ENCODE data around the gene FXYD6. TPM values are rescaled to one million over a fixed set of nuclear protein-coding genes. Genes with fewer than 3 reads are reported as not detected.

FXYD6 gene
- total and polyA plus RNA-seq, 7 experiments from 2014 or later: 0.10 to 5.4 (median 0.98) TPM; not detected in 4

GRCh38 chr11:117816846-117817367, 59.6 kb downstream of the FXYD6 start:
- peak overlapping the region in 4 of 10 donors; percentile 37 to 83 (median 56) for H3K4me3 Mint-ChIP-seq
- no peak overlapping the region for H3K4me3 ChIP-seq (ENCODE audit: low read length)
- ChIA-PET CTCF (interaction anchor here (0.5 to 7.5 kb wide), 11 partner anchors 11 to 1330 kb away, joined by 3 to 189 read pairs (median 8); no protein-coding TSS in a partner anchor), POLR2A (interaction anchor here (0.6 to 3.4 kb wide), 5 partner anchors 9 to 255 kb away, joined by 3 to 25 read pairs (median 4); no protein-coding TSS in a partner anchor)
- no peaks in the 10 kb centered on the region for H3K9me3 Mint-ChIP-seq
- peaks cover 39 to 50% of the 10 kb centered on the region in 2 donors for H3K4me1 ChIP-seq (ENCODE audit: control insufficient read depth in 2 of 2, insufficient read depth in 2 of 2, low read length in 2 of 2)
- peaks cover 31 to 58% (median 46%) of the 10 kb centered on the region in 7 donors for H3K4me1 Mint-ChIP-seq
- ATAC-seq (no peak), DNase-seq (no peak)
- no peaks in the 10 kb centered on the region for H3K36me3 ChIP-seq (ENCODE audit: control insufficient read depth in 2 of 3, insufficient read depth in 3 of 3, low read length in 3 of 3)
- H3K27me3 Mint-ChIP-seq: no peaks in the 10 kb centered on the region
- no peaks in the 10 kb centered on the region for H3K9me3 ChIP-seq (ENCODE audit: control insufficient read depth in 2 of 3, low read length in 3 of 3)
- peaks cover 0 to 2% (median 0%) of the 10 kb centered on the region in 5 donors for H3K36me3 Mint-ChIP-seq
- intact Hi-C loops (cut with micrococcal nuclease): loop anchor here (1.0 to 10.0 kb wide), 5 partner anchors 10 to 1565 kb away; partner anchors contain the start of genes PCSK7 (in 1 of the 2), RNF214 (in 1 of the 2) and USP2 (in 1 of the 2)
- H3K27ac ChIP-seq (ENCODE audit: low read depth, low read length): no peak overlapping the region
- peak overlapping the region in 7 of 9 donors; percentile 62 to 93 (median 80) for H3K27ac Mint-ChIP-seq
- H3K27me3 ChIP-seq (ENCODE audit: control insufficient read depth in 2 of 2, insufficient read depth in 2 of 2, low read length in 2 of 2): no peaks in the 10 kb centered on the region

DNA sequence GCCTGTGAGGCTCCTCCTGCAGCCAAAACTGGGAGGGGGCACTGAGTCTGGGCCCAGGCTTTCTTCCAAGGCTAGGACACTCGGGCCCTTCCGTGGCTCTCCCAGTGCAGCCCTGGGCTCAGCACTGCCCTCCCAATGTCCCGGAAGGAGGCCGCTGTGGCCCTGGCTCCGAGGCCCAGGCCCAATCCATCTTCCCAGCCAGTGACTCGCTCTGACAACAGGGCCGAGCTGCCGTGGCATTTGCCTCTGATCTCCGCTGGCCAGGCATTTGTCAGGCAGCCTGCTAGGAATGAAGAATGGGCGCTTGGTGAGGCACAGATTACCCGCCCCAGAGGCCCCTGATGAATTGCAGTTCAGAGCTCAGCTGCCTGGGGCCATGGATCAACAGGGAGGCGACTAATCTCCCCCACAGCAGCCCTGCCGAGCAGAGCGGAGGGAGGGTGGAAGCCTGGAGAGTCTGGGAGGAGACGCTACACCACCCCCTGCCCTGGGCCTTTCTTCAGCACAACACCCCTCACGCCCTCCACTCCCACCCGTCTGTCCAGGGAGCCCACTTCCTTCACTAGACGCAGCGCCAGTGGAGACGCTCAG, 60.2 kb downstream of the FXYD6 start:
- Mint-ChIP-seq H3K9me3 (no peaks in the 10 kb centered on the region), H3K27me3 (no peaks in the 10 kb centered on the region), H3K4me1 (peaks cover 29 to 56% (median 40%) of the 10 kb centered on the region in 7 donors), H3K4me3 (peak overlapping the region in 6 of 10 donors; percentile 24 to 79 (median 73)), H3K27ac (peak overlapping the region; percentile 78 to 93 (median 84)), H3K36me3 (peaks cover 0 to 2% (median 0%) of the 10 kb centered on the region in 5 donors)
- DNase-seq (no peak), ATAC-seq (no peak)
- Histone ChIP-seq H3K36me3 (ENCODE audit: control insufficient read depth in 2 of 3, insufficient read depth in 3 of 3, low read length in 3 of 3) (no peaks in the 10 kb centered on the region), H3K9me3 (ENCODE audit: control insufficient read depth in 2 of 3, low read length in 3 of 3) (no peaks in the 10 kb centered on the region), H3K4me3 (ENCODE audit: low read length) (no peak overlapping the region), H3K27ac (ENCODE audit: low read depth, low read length) (peak overlapping the region; percentile 60), H3K27me3 (ENCODE audit: control insufficient read depth in 2 of 2, insufficient read depth in 2 of 2, low read length in 2 of 2) (no peaks in the 10 kb centered on the region), H3K4me1 (ENCODE audit: control insufficient read depth in 2 of 2, insufficient read depth in 2 of 2, low read length in 2 of 2) (peaks cover 39 to 43% of the 10 kb centered on the region in 2 donors)
- intact Hi-C loops (cut with micrococcal nuclease): loop anchor here (2.0 to 10.0 kb wide), 3 partner anchors 389 to 1566 kb away; partner anchors contain the start of gene USP2 (in 1 of the 2)
- CTCF ChIA-PET: interaction anchor here (0.5 to 7.5 kb wide), 13 partner anchors 10 to 1331 kb away, joined by 3 to 189 read pairs (median 10); no protein-coding TSS in a partner anchor
- POLR2A ChIA-PET: interaction anchor here (1.3 to 3.4 kb wide), 5 partner anchors 9 to 236 kb away, joined by 4 to 25 read pairs (median 6); partner anchors contain the start of gene FXYD2

GRCh38 chr11:117815262-117815803, 61.1 kb downstream of the FXYD6 start:
- intact Hi-C loops (cut with micrococcal nuclease): loop anchor here (1.0 to 10.0 kb wide), 6 partner anchors 14 to 1567 kb away; partner anchors contain the start of genes IL10RA (in 1 of the 2) and USP2 (in 1 of the 2)
- no peaks in the 10 kb centered on the region for H3K27me3 ChIP-seq (ENCODE audit: control insufficient read depth in 2 of 2, insufficient read depth in 2 of 2, low read length in 2 of 2)
- DNase-seq: peak; percentile 54 to 85 (median 70)
- peak overlapping the region; percentile 78 to 93 (median 84) for H3K27ac Mint-ChIP-seq
- peaks cover 0 to 2% (median 0%) of the 10 kb centered on the region in 5 donors for H3K36me3 Mint-ChIP-seq
- H3K27ac ChIP-seq (ENCODE audit: low read depth, low read length): peak overlapping the region; percentile 60
- no peaks in the 10 kb centered on the region for H3K27me3 Mint-ChIP-seq
- ChIA-PET CTCF (interaction anchor here (0.7 to 7.5 kb wide), 12 partner anchors 8 to 389 kb away, joined by 3 to 189 read pairs (median 4); no protein-coding TSS in a partner anchor), POLR2A (interaction anchor here (0.6 to 3.4 kb wide), 9 partner anchors 8 to 853 kb away, joined by 3 to 25 read pairs (median 5); partner anchors contain the start of gene FXYD2)
- ATAC-seq: peak; percentile 89
- H3K4me3 Mint-ChIP-seq: peak overlapping the region; percentile 52 to 82 (median 74)
- H3K9me3 ChIP-seq (ENCODE audit: control insufficient read depth in 2 of 3, low read length in 3 of 3): no peaks in the 10 kb centered on the region
- no peaks in the 10 kb centered on the region for H3K9me3 Mint-ChIP-seq
- peaks cover 29 to 60% (median 40%) of the 10 kb centered on the region in 7 donors for H3K4me1 Mint-ChIP-seq
- no peaks in the 10 kb centered on the region for H3K36me3 ChIP-seq (ENCODE audit: control insufficient read depth in 2 of 3, insufficient read depth in 3 of 3, low read length in 3 of 3)
- peak overlapping the region; percentile 49 for H3K4me3 ChIP-seq (ENCODE audit: low read length)
- peaks cover 39 to 42% of the 10 kb centered on the region in 2 donors for H3K4me1 ChIP-seq (ENCODE audit: control insufficient read depth in 2 of 2, insufficient read depth in 2 of 2, low read length in 2 of 2)

DNA sequence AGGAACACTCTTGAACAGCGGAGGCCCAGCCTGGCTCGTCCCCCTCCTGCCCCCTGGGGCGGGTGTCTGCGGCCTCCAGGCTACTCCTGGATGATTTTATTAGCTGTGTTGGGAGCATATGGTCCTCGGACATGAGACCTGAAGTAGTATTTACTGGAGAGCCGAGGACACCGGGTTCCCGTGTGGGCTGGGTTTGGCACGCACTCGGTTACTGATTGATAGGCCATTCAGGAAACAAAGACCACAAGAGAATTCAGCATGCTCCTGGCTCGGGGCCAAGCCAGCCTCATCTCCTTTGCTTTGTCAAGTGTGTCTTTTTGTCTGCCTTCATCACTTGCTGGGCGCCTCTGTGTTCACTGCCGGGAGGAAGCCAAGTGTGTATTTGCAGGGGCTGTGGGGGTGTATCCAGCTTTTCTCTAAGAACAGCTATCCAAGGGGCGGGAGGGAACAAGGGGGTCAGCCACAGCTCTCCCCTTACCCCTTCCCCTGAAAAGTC, 61.6 kb downstream of the FXYD6 start:
- ChIA-PET POLR2A (interaction anchor here (0.9 to 3.4 kb wide), 8 partner anchors 7 to 240 kb away, joined by 3 to 25 read pairs (median 6); partner anchors contain the start of gene FXYD2), CTCF (interaction anchor here (0.8 to 7.5 kb wide), 10 partner anchors 9 to 389 kb away, joined by 3 to 189 read pairs (median 8); no protein-coding TSS in a partner anchor)
- Histone ChIP-seq H3K36me3 (ENCODE audit: control insufficient read depth in 2 of 3, insufficient read depth in 3 of 3, low read length in 3 of 3) (no peaks in the 10 kb centered on the region), H3K27ac (ENCODE audit: low read depth, low read length) (peak overlapping the region; percentile 60), H3K27me3 (ENCODE audit: control insufficient read depth in 2 of 2, insufficient read depth in 2 of 2, low read length in 2 of 2) (no peaks in the 10 kb centered on the region), H3K4me1 (ENCODE audit: control insufficient read depth in 2 of 2, insufficient read depth in 2 of 2, low read length in 2 of 2) (peaks cover 39 to 42% of the 10 kb centered on the region in 2 donors), H3K4me3 (ENCODE audit: low read length) (peak overlapping the region; percentile 49), H3K9me3 (ENCODE audit: control insufficient read depth in 2 of 3, low read length in 3 of 3) (no peaks in the 10 kb centered on the region)
- H3K27me3 Mint-ChIP-seq: peaks cover 0 to under 1% (median 0%) of the 10 kb centered on the region in 5 donors
- peaks cover 0 to 2% (median 0%) of the 10 kb centered on the region in 5 donors for H3K36me3 Mint-ChIP-seq
- no peaks in the 10 kb centered on the region for H3K9me3 Mint-ChIP-seq
- ATAC-seq (peak; percentile 62), DNase-seq (peak; percentile 60 to 85 (median 78))
- peak overlapping the region; percentile 78 to 93 (median 84) for H3K27ac Mint-ChIP-seq
- H3K4me3 Mint-ChIP-seq: peak overlapping the region; percentile 52 to 82 (median 74)
- peaks cover 29 to 63% (median 43%) of the 10 kb centered on the region in 7 donors for H3K4me1 Mint-ChIP-seq
- intact Hi-C loops (cut with micrococcal nuclease): loop anchor here (1.0 to 10.0 kb wide), 6 partner anchors 14 to 1567 kb away; partner anchors contain the start of genes IL10RA (in 1 of the 2) and USP2 (in 1 of the 2)

DNA sequence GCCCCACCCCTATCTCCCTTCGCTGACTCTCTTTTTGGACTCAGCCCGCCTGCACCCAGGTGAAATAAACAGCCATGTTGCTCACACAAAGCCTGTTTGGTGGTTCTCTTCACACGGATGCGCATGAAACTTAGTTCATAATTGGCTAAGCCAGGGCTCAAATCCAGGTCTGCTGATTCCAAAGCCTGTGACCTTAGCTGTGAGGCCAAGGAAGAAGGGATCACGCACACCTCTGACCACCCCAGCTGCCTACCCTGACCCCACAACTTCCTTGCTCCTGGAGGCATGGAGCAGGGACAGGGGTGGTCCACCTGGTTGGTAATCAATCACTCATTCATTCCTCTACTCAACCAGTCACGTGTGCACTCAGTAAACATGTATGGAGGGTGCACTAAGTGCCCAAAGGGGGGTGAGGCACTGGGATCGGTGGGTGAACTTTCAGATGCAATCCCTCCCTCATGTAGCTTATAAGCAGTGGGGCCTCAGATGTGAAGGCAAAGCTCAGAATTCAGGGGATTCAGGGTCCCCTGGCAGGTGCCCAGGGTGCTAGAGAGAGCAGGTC, 62.2 kb downstream of the FXYD6 start:
- Mint-ChIP-seq H3K27me3 (peaks cover 0 to 3% (median 0%) of the 10 kb centered on the region in 5 donors), H3K9me3 (no peaks in the 10 kb centered on the region), H3K4me3 (peak overlapping the region in 9 of 10 donors; percentile 52 to 79 (median 73)), H3K4me1 (peaks cover 32 to 67% (median 46%) of the 10 kb centered on the region in 7 donors), H3K36me3 (peaks cover 0 to 2% (median 0%) of the 10 kb centered on the region in 5 donors), H3K27ac (peak overlapping the region; percentile 8 to 93 (median 83))
- ChIA-PET POLR2A (interaction anchor here (1.0 to 2.2 kb wide), 5 partner anchors 10 to 240 kb away, joined by 3 to 6 read pairs (median 5); partner anchors contain the start of gene FXYD2), CTCF (interaction anchor here (0.8 to 4.9 kb wide), 9 partner anchors 10 to 388 kb away, joined by 3 to 55 read pairs (median 5); no protein-coding TSS in a partner anchor)
- intact Hi-C loops (cut with micrococcal nuclease): loop anchor here in 1 of 2 donors (2.0 to 10.0 kb wide), 4 partner anchors 137 to 959 kb away; partner anchors contain the start of gene IL10RA
- peak overlapping the region; percentile 49 for H3K4me3 ChIP-seq (ENCODE audit: low read length)
- no peaks in the 10 kb centered on the region for H3K36me3 ChIP-seq (ENCODE audit: control insufficient read depth in 2 of 3, insufficient read depth in 3 of 3, low read length in 3 of 3)
- H3K4me1 ChIP-seq (ENCODE audit: control insufficient read depth in 2 of 2, insufficient read depth in 2 of 2, low read length in 2 of 2): peaks cover 39 to 46% of the 10 kb centered on the region in 2 donors
- no peaks in the 10 kb centered on the region for H3K9me3 ChIP-seq (ENCODE audit: control insufficient read depth in 2 of 3, low read length in 3 of 3)
- H3K27me3 ChIP-seq (ENCODE audit: control insufficient read depth in 2 of 2, insufficient read depth in 2 of 2, low read length in 2 of 2): no peaks in the 10 kb centered on the region
- H3K27ac ChIP-seq (ENCODE audit: low read depth, low read length): peak overlapping the region; percentile 60
- DNase-seq (no peak), ATAC-seq (no peak)

Measured in naive thymus-derived CD4-positive, alpha-beta T cell (primary cell).